ENCODE data around the gene MMP24. TPM values are rescaled to one million over a fixed set of nuclear protein-coding genes. Genes with fewer than 3 reads are reported as not detected.
"Not testable (repeated sequence)": the region's sequence is repeated elsewhere in the genome, so short reads cannot be mapped to it uniquely, and the experiment has no call there.

The MMP24 gene
- total RNA-seq, 1 experiment from 2014 or later, result 23.0 TPM

DNA sequence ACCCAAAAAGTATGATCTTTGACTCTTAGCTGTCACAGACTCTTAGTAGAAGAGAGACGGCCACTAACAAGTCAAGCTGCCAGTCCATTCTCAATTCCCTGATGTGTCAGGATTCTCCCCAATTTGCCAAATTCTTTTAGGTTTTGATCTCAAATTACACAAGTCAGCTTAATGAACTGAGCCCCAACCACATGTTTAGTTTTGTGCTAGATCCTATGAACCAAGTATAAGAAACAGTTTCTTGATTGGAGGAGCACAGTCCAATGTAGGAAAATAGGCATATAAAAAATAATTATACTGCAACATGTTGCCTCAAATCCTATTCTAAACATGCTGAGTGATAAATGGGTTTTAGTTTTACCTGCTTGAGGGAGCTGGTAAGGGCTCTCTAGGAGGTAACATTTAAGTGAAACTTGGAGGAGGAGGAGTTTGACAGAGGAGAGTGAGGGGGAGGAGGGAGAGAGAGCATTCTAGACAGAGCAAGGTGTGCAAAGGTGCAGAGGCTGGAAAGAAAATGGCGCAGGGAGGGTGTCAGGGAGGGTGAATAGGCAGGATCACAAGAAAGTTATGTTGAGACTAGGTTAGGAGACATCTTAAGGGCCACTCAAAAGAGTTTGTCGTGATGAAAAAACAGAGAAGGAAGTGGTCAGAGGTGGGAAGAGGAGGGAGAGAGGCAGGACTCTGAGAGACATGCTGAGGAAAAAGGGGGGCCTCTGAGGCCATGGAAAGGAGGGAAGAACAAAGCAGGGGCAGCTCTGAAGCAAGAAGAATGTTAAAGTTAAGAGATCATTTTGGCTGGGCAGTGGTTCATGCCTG is 88.5 kb downstream of the MMP24 start:
- H3K4ac ChIP-seq (ENCODE audit: low read depth, low read length), result no peak overlapping the region
- Mint-ChIP-seq H3K9me3 (no peaks in the 10 kb centered on the region), H3K27ac (peak overlapping the region; percentile 44 to 68 (median 47); a peak in 5 of 7 replicates), H3K36me3 (ENCODE audit: insufficient read depth in 1 of 3, low read depth in 3 of 3) (peaks cover 2 to 9% (median 4%) of the 10 kb centered on the region in 3 experiments; a peak in 5 of 7 replicates), H3K4me1 (peaks cover 31% of the 10 kb centered on the region in 2 experiments), H3K4me3 (no peak overlapping the region), H3K27me3 (ENCODE audit: low read depth) (no peaks in the 10 kb centered on the region)
- no peak overlapping the region for H3K9ac ChIP-seq (ENCODE audit: extremely low read depth, insufficient read length, low read length)
- no peak overlapping the region for H2BK15ac ChIP-seq (ENCODE audit: low read depth, low read length)
- H2BK20ac ChIP-seq (ENCODE audit: low read depth, low read length, poor library complexity, severe bottlenecking), result no peak overlapping the region
- no peaks in the 10 kb centered on the region for H4K20me1 ChIP-seq (ENCODE audit: control insufficient read depth, insufficient read depth, insufficient read length)
- H3K9me3 ChIP-seq (ENCODE audit: control insufficient read depth, low read depth, low read length), result no peaks in the 10 kb centered on the region
- H3K4me1 ChIP-seq (ENCODE audit: insufficient read depth, low read length), result peaks cover 2% of the 10 kb centered on the region; the same call in 1 of the 2 replicates
- DNase-seq, result no peak
- TF ChIP-seq, protein P1, sequence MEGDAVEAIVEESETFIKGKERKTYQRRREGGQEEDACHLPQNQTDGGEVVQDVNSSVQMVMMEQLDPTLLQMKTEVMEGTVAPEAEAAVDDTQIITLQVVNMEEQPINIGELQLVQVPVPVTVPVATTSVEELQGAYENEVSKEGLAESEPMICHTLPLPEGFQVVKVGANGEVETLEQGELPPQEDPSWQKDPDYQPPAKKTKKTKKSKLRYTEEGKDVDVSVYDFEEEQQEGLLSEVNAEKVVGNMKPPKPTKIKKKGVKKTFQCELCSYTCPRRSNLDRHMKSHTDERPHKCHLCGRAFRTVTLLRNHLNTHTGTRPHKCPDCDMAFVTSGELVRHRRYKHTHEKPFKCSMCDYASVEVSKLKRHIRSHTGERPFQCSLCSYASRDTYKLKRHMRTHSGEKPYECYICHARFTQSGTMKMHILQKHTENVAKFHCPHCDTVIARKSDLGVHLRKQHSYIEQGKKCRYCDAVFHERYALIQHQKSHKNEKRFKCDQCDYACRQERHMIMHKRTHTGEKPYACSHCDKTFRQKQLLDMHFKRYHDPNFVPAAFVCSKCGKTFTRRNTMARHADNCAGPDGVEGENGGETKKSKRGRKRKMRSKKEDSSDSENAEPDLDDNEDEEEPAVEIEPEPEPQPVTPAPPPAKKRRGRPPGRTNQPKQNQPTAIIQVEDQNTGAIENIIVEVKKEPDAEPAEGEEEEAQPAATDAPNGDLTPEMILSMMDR (conservative IDR thresholded peaks at IDR 0.05), result no peak
- no peaks in the 10 kb centered on the region for H3K23me2 ChIP-seq (ENCODE audit: insufficient read length, low read depth, low read length, poor library complexity, severe bottlenecking)
- H3K4me2 ChIP-seq (ENCODE audit: insufficient read depth, insufficient read length, low read length), result no peak overlapping the region
- no peak overlapping the region for H3K23ac ChIP-seq (ENCODE audit: insufficient read length, low read depth, low read length)
- no peak overlapping the region for H4K91ac ChIP-seq (ENCODE audit: insufficient read length, low read depth, low read length)
- no peak overlapping the region for H3K14ac ChIP-seq (ENCODE audit: insufficient read depth, low read length)
- H2BK5ac ChIP-seq (ENCODE audit: insufficient read length, low read length), result no peak overlapping the region
- no peak overlapping the region for H2BK12ac ChIP-seq (ENCODE audit: insufficient read length, low read depth, low read length)
- no peak overlapping the region for H2AK5ac ChIP-seq (ENCODE audit: insufficient read length, low read length)
- H3K79me1 ChIP-seq (ENCODE audit: insufficient read depth, low read depth, low read length, poor library complexity, severe bottlenecking), result no peaks in the 10 kb centered on the region
- no peak overlapping the region for H3T11ph ChIP-seq (ENCODE audit: low read length)
- H4K5ac ChIP-seq (ENCODE audit: insufficient read length, low read depth, low read length), result no peak overlapping the region
- H2AFZ ChIP-seq (ENCODE audit: low read length), result no peak overlapping the region
- no peak overlapping the region for H2BK120ac ChIP-seq (ENCODE audit: low read depth, low read length, poor library complexity, severe bottlenecking)
- no peak overlapping the region for H4K8ac ChIP-seq (replicated peaks; ENCODE audit: insufficient read length, low read depth, low read length)
- H3K27ac ChIP-seq (ENCODE audit: insufficient read length, low read depth, low read length), result no peak overlapping the region
- H3K18ac ChIP-seq (ENCODE audit: insufficient read length, low read depth, low read length), result no peak overlapping the region
- WGBS (ENCODE audit: extremely low coverage, insufficient read length, low lambda C conversion rate), result no CpG with 5 or more reads among the region's 3 CpGs
- H3K27me3 ChIP-seq (ENCODE audit: insufficient read depth, low read length), result no peaks in the 10 kb centered on the region
- no peak overlapping the region for H3K56ac ChIP-seq (ENCODE audit: insufficient read length, low read depth, low read length)
- no peaks in the 10 kb centered on the region for H3K79me2 ChIP-seq (ENCODE audit: insufficient read depth, low read length)

DNA sequence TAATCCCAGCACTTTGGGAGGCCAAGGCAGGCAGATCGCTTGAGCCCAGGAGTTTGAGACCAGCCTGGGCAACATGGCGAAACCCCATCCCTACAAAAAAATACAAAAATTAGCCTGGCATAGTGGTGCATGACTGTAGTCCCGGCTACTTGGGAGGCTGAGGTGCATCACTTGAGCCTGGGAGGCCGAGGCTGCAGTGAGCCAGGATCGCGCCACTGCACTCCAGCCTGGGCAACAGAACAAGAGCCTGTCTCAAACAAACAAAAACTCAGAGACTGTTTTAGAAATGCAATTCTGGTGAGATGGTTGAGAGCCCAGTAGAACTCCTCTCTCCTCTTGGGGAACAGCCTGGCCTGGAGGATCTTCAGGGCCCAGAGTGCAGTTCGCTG is 89.1 kb downstream of the MMP24 start:
- not testable (repeated sequence) for H3K4ac ChIP-seq (ENCODE audit: low read depth, low read length); H3K4me3 Mint-ChIP-seq; H4K20me1 ChIP-seq (ENCODE audit: control insufficient read depth, insufficient read depth, insufficient read length); H2BK120ac ChIP-seq (ENCODE audit: low read depth, low read length, poor library complexity, severe bottlenecking); H3K27me3 Mint-ChIP-seq (ENCODE audit: low read depth); H3K14ac ChIP-seq (ENCODE audit: insufficient read depth, low read length); H2BK15ac ChIP-seq (ENCODE audit: low read depth, low read length); H2BK12ac ChIP-seq (ENCODE audit: insufficient read length, low read depth, low read length); H2AFZ ChIP-seq (ENCODE audit: low read length); H2BK5ac ChIP-seq (ENCODE audit: insufficient read length, low read length); H3T11ph ChIP-seq (ENCODE audit: low read length); DNase-seq; H3K23ac ChIP-seq (ENCODE audit: insufficient read length, low read depth, low read length); H4K8ac ChIP-seq (replicated peaks; ENCODE audit: insufficient read length, low read depth, low read length); H2AK5ac ChIP-seq (ENCODE audit: insufficient read length, low read length); H4K91ac ChIP-seq (ENCODE audit: insufficient read length, low read depth, low read length); H3K79me2 ChIP-seq (ENCODE audit: insufficient read depth, low read length); H3K9me3 ChIP-seq (ENCODE audit: control insufficient read depth, low read depth, low read length); H2BK20ac ChIP-seq (ENCODE audit: low read depth, low read length, poor library complexity, severe bottlenecking); H3K79me1 ChIP-seq (ENCODE audit: insufficient read depth, low read depth, low read length, poor library complexity, severe bottlenecking); H4K5ac ChIP-seq (ENCODE audit: insufficient read length, low read depth, low read length); H3K4me2 ChIP-seq (ENCODE audit: insufficient read depth, insufficient read length, low read length); H3K56ac ChIP-seq (ENCODE audit: insufficient read length, low read depth, low read length); H3K23me2 ChIP-seq (ENCODE audit: insufficient read length, low read depth, low read length, poor library complexity, severe bottlenecking); H3K27me3 ChIP-seq (ENCODE audit: insufficient read depth, low read length); H3K9me3 Mint-ChIP-seq; H3K4me1 ChIP-seq (ENCODE audit: insufficient read depth, low read length); H3K9ac ChIP-seq (ENCODE audit: extremely low read depth, insufficient read length, low read length); H3K36me3 Mint-ChIP-seq (ENCODE audit: insufficient read depth in 1 of 3, low read depth in 3 of 3); H3K27ac ChIP-seq (ENCODE audit: insufficient read length, low read depth, low read length); H3K18ac ChIP-seq (ENCODE audit: insufficient read length, low read depth, low read length)
- H3K4me1 Mint-ChIP-seq, result peaks cover 37% of the 10 kb centered on the region in 2 experiments
- peak overlapping the region in 2 of 3 experiments; percentile 44 to 68; a peak in 3 of 7 replicates for H3K27ac Mint-ChIP-seq
- WGBS (ENCODE audit: extremely low coverage, insufficient read length, low lambda C conversion rate), result no CpG with 5 or more reads among the region's 7 CpGs
